HepG2 (cell line): ENCODE data around the gene EGFLAM.

Experiments
- EP300 ChIP-seq, 3 experiments: sonication (generic) in 1 of 3; formaldehyde crosslinking in 1 of 3; IDR thresholded peaks; 2 replicates each; pipeline versions ENCODE4 v1.5.1 to v1.6.1; 2011 to 2020; ENCODE audit warnings: low read depth in 2 of 3, low read length in 2 of 3, borderline replicate concordance in 1 of 3, improper control_type of control experiment in 1 of 3, mild to moderate bottlenecking in 1 of 3, missing genetic modification reagents in 1 of 3, moderate library complexity in 1 of 3
- NFE2L1 ChIP-seq: sonication (generic); formaldehyde crosslinking; IDR thresholded peaks from 2 replicates; pipeline ENCODE4 v1.4.0; 2020; ENCODE audit warnings: missing genetic modification reagents, mild to moderate bottlenecking, borderline replicate concordance
- NONO ChIP-seq, 2 experiments: fragments of 450-650 bp in 1 of 2; sonication (generic) in 1 of 2; formaldehyde crosslinking in 1 of 2; IDR thresholded peaks in 1 of 2; conservative IDR thresholded peaks in 1 of 2; 2 replicates each; pipeline versions ENCODE4 v1.6.1 to v1.8.0; 2017 to 2022; ENCODE audit warnings: mild to moderate bottlenecking in 1 of 2, missing genetic modification reagents in 1 of 2, moderate library complexity in 1 of 2
- PHF5A ChIP-seq: IDR thresholded peaks from one replicate; pipeline ENCODE4 v1.6.1; 2018; ENCODE audit warnings: low read depth, missing genetic modification reagents; ENCODE audit not compliant: unreplicated experiment
- SIX4 ChIP-seq: sonication (generic); formaldehyde crosslinking; IDR thresholded peaks from 2 replicates; pipeline ENCODE4 v1.4.0; 2020; ENCODE audit warnings: missing genetic modification reagents
- ZNF121 ChIP-seq: sonication (generic); formaldehyde crosslinking; IDR thresholded peaks from 2 replicates; pipeline ENCODE4 v1.5.0; 2020; ENCODE audit warnings: mild to moderate bottlenecking, missing genetic modification reagents

DNA sequence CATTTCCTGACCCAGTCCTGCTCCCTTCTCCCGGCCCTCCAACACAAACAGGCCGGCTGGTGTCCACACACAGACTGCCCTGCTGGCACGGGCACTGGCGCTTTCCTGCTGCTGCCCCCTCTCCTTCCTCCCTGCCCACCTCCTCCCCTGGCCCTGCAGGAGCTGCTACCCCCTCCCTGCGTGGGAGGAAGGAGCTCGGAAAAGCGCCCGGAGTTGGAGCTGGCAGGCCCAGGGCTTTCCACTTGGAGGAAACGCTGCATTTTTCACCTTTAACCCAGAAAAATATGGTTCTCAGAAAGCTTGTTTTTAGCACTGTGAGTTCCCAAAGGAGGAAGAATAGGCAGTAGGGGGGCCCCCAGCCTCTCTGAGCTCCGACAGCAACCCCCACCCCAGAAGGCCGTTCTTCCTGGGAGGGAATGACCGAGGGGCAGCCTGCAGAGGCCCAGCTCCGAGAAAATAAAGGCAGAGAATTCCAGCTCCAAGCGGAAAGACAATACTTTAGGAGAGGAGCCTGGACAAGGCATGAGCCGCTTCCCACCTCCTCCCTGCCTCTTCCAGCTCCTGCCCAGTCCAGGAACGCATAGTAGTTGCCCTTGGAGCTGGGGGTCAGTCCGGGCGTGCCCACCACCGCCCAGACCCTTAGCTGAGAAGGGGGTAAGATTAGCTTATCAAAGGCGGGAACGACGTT lies 209.1 kb downstream of the EGFLAM start:
- no peak for TF ChIP-seq NFE2L1 (CRISPR knock-in tag)
- TF ChIP-seq NONO (IDR thresholded peaks at IDR 0.05) = no peak
- no peak for TF ChIP-seq NONO (CRISPR knock-in tag; conservative IDR thresholded peaks at IDR 0.05)
- TF ChIP-seq ZNF121 = no peak
- no peak for TF ChIP-seq PHF5A
- no peak for TF ChIP-seq SIX4 (CRISPR knock-in tag)
- no peak for TF ChIP-seq EP300 (IDR thresholded peaks at IDR 0.05; ENCODE audit: low read depth in 2 of 2, low read length in 2 of 2)
- no peak for TF ChIP-seq EP300 (CRISPR knock-in tag; IDR thresholded peaks at IDR 0.05; ENCODE audit: borderline replicate concordance)
